Kidney (tissue), 14 donors: ENCODE measurements around the gene URGCP. TPM values are rescaled to one million over a fixed set of nuclear protein-coding genes. Genes with fewer than 3 reads are reported as not detected.

Experiments used
- DNase-seq, 5 donors: peaks; one replicate each; pipeline ENCODE4 v3.0.0-alpha.2; 2013 to 2020
- FAIRE-seq: peaks from 2 replicates; lab custom pipeline; 2012; peaks lifted over from hg19 to GRCh38; lab: Jason Lieb, UNC
- H3K27ac ChIP-seq, 2 donors: one replicate each; pipeline ENCODE4 v1.7.0; 2013; ENCODE audit warnings: low read depth in 2 of 2, low read length in 2 of 2, inconsistent platforms in 1 of 2
- H3K27me3 ChIP-seq: one replicate; pipeline ENCODE4 v1.7.1; 2013; ENCODE audit warnings: low read length, inconsistent platforms; ENCODE audit not compliant: control insufficient read depth, insufficient read depth
- H3K36me3 ChIP-seq, 3 donors: one replicate each; pipeline versions ENCODE4 v1.7.0 to v1.7.1; 2013; ENCODE audit warnings: low read length in 3 of 3, control low read depth in 1 of 3, inconsistent platforms in 1 of 3; ENCODE audit not compliant: insufficient read depth in 3 of 3, control insufficient read depth in 2 of 3
- H3K4me1 ChIP-seq, 3 donors: one replicate each; pipeline versions ENCODE4 v1.7.0 to v1.7.1; 2013; ENCODE audit warnings: low read length in 3 of 3, inconsistent platforms in 1 of 3, low read depth in 1 of 3; ENCODE audit not compliant: control insufficient read depth in 2 of 3, insufficient read depth in 2 of 3
- H3K4me3 ChIP-seq, 3 donors: one replicate each; pipeline versions ENCODE4 v1.7.0 to v1.8.1; 2013; ENCODE audit warnings: low read length in 3 of 3, control low read depth in 1 of 3, inconsistent platforms in 1 of 3
- H3K9ac ChIP-seq, 3 donors: one replicate each; pipeline versions ENCODE4 v1.7.0 to v1.7.1; 2013; ENCODE audit warnings: low read length in 3 of 3, control low read depth in 1 of 3, inconsistent platforms in 1 of 3
- H3K9me3 ChIP-seq, 3 donors: one replicate each; pipeline versions ENCODE4 v1.7.0 to v1.7.1; 2013; ENCODE audit warnings: low read length in 3 of 3, control low read depth in 1 of 3, inconsistent platforms in 1 of 3; ENCODE audit not compliant: control insufficient read depth in 2 of 3, insufficient read depth in 1 of 3
- CTCF ChIP-seq: IDR thresholded peaks from 3 replicates; pipeline ENCODE4 v1.5.1; 2012; ENCODE audit warnings: mild to moderate bottlenecking, moderate library complexity, borderline replicate concordance; ENCODE audit not compliant: insufficient read depth; ENCODE audit errors: extremely low read depth
- intact Hi-C: fragments of 100-400 bp; cut with DNase I; formaldehyde crosslinking; loops from one replicate; pipeline ENCODE4 v1.11.1; 2022
- polyA plus RNA-seq: library from polyadenylated mRNA; stranded (reverse); fragments of 350-450 nt; fragmentation: Illumina TruSeq; extraction: RNeasy Lipid Tissue Mini Kit (QIAGEN cat#74804); gene quantifications from one replicate; pipeline ENCODE4 v1.2.3, GENCODE V29; 2014; ENCODE audit warnings: low read depth, low replicate concordance; ENCODE audit not compliant: insufficient read depth
- total RNA-seq: library from RNA; stranded (reverse); fragmentation: NEBNext Ultra II Directional; extraction: Animal tissue kit (Norgen Biotek cat#: 25700); gene quantifications from one replicate; pipeline ENCODE4 v1.2.1, GENCODE V29; 2021
- donor health status: control.
- donor health status: control.
- donor health status: control.
- donor health status: control.
- donor health status: control.
- donor health status: DM: yes; HTN: yes; CAD: no.
- donor health status: Normal renal cell carcinoma (clear cell type).

The URGCP gene
- total and polyA plus RNA-seq, 2 donors from 2014 or later, result 32.9 to 41.0 TPM

DNA sequence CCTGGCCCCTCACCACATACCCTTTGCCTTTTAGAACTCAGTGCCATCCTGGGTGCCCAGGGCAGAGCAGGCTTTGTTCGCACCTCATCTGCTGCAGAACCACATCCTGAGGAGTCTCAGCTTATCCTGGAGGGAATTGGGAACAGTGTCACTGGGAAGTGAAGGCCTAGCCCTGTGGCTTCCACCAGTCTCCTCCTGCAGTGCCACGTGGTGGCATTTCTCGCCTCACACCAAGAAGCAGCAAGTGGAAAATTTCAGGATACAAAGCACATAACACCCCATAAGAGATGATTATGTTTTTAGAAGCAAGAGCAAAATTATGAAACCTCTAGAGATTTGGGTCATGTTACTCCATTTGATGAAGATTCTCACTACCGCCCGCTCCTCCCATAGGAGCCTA is 46.7 kb upstream of the URGCP start:
- Histone ChIP-seq H3K27ac (no peak overlapping the region), H3K9me3 (no peaks in the 10 kb centered on the region), H3K36me3 (peaks cover 3 to 15% (median 11%) of the 10 kb centered on the region in 3 donors), H3K27me3 (no peaks in the 10 kb centered on the region), H3K9ac (no peak overlapping the region), H3K4me1 (no peaks in the 10 kb centered on the region), H3K4me3 (no peak overlapping the region)
- intact Hi-C loops, result no loop called here
- FAIRE-seq (no peak), DNase-seq (no peak)
- no peak for TF ChIP-seq CTCF

DNA sequence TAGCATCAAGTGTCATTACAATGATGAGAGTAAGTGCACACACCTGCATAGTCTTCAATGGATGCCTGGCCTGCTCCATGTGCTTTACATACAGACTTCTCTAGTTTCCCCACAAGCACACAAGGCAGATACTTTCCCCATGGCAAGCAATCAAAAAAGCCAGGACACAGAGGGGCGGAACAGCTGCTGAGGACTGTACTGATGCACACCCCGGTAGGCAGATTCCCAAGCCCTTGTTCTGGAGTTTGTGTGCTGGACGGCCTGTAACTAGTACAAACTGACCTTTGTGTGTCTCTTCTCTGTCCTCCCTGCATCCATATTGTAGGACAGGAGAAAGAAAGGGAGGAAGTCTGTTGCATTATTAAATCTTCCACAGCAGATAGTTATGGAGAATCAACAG is 45.6 kb upstream of the URGCP start:
- intact Hi-C loops, result no loop called here
- H3K36me3 ChIP-seq, result peaks cover 3 to 15% (median 11%) of the 10 kb centered on the region in 3 donors

GRCh38 chr7:43944286-43944685 is 37.9 kb upstream of the URGCP start:
- no peak for FAIRE-seq
- H3K4me3 ChIP-seq, result no peak overlapping the region
- no peaks in the 10 kb centered on the region for H3K36me3 ChIP-seq
- no peak overlapping the region for H3K9ac ChIP-seq
- no peak overlapping the region for H3K27ac ChIP-seq
- H3K27me3 ChIP-seq, result no peaks in the 10 kb centered on the region
- DNase-seq, result no peak
- intact Hi-C loops, result no loop called here
- no peak for TF ChIP-seq CTCF
- no peaks in the 10 kb centered on the region for H3K9me3 ChIP-seq
- H3K4me1 ChIP-seq, result peaks cover 0 to 5% (median 2%) of the 10 kb centered on the region in 3 donors

More for the DNA sequence above, 45.6 kb upstream of the URGCP start:
- no peak for DNase-seq
- H3K4me1 ChIP-seq, result no peaks in the 10 kb centered on the region
- H3K27ac ChIP-seq, result no peak overlapping the region
- H3K9me3 ChIP-seq, result no peaks in the 10 kb centered on the region
- no peak for TF ChIP-seq CTCF
- no peak overlapping the region for H3K4me3 ChIP-seq
- H3K9ac ChIP-seq, result no peak overlapping the region
- no peaks in the 10 kb centered on the region for H3K27me3 ChIP-seq
- no peak for FAIRE-seq

DNA sequence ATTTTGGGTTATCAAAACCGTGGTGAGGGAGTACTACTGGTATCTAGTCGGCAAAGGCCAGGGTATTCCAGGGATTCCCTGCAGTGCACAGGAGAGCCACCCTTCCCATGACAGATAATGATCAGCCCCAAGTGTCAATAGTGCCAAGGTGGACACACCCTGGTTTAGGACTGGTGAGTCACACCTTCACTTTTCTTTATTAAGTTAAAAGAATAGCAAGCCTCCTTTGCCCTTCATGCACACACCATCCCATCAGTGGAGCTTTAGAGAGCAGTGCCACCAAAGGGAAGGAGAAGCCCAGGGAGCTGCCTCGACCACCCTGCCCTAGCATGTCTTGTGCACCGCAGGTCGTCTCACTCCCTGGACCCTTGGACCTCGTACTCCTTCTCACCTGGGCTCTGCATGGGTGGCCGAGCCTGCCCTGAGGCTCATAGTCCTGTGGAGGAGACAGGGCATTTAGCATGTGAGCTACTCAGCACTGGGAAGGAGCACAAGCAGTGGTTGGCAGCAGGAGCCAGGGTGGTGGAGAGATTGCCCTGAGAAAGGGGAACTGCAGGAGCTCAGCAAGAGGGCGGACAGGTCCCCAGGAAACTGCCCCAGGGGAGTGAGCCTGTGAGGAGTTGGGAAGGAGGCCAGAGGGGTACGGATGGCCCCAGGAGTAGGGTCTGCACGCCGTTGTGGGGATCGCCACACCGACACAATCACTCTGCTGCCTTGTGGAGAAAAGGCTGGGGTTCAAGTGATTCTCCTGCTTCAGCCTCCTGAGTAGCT is 37.2 kb upstream of the URGCP start:
- no peak overlapping the region for H3K27ac ChIP-seq
- H3K9me3 ChIP-seq, result no peaks in the 10 kb centered on the region
- H3K4me3 ChIP-seq, result no peak overlapping the region
- H3K36me3 ChIP-seq, result no peaks in the 10 kb centered on the region
- H3K4me1 ChIP-seq, result peaks cover 0 to 5% (median 2%) of the 10 kb centered on the region in 3 donors
- no peaks in the 10 kb centered on the region for H3K27me3 ChIP-seq
- no peak overlapping the region for H3K9ac ChIP-seq
- DNase-seq, result no peak
- intact Hi-C loops, result no loop called here
- TF ChIP-seq CTCF, result no peak
- no peak for FAIRE-seq
